Heart left ventricle (tissue), 13 donors: Measurements from ENCODE around the gene YIF1A.

Experiments
- CTCF ChIP-seq, 12 donors: fragments of 200-600 bp; sonication (generic) in 4 of 12; IDR thresholded peaks; one replicate each; pipeline versions ENCODE4 v1.5.0 to v1.8.0; 2018 to 2022; ENCODE audit warnings: antibody characterized with exemption in 12 of 12, mild to moderate bottlenecking in 5 of 12
- POLR2A ChIP-seq, 2 donors: fragments of 450-650 bp; IDR thresholded peaks; one replicate each; pipeline ENCODE4 v1.6.1; 2017; ENCODE audit warnings: antibody characterized with exemption in 2 of 2, mild to moderate bottlenecking in 2 of 2, moderate library complexity in 2 of 2
- donor health status: ischemic (EF 13 %, LVEDD 7.1; RV severe dilation, severe dysfunction).
- donor health status: DM: no; HTN: yes; CAD: no.
- donor health status: DM: no; HTN: no; CAD: no.
- donor health status: ischemic (EF 25% LVEDD 6.9; RV normal size, moderate dysfunction).
- donor health status: ischemic (EF 25% LVEDD 5.7; RV mildly dilated, moderate dysfunction).
- donor health status: ischemic (EF 35%, LVEDD 5.7; RV mildly dilated, moderate dysfunction).
- donor health status: nonischemic (EF 11% LVEDD 7.7; RV severe dilation, severe dysfunction).
- donor health status: DM: yes; HTN: yes; CAD: no.
- donor health status: PGD.
- donor health status: ischemic (EF 29% LVEDD 5.4; RV normal size, mild dysfunction).
- donor health status: nonischemic (EF 23%, LVEDD 6.1; RV moderate dilation, normal function).

- no peak for TF ChIP-seq CTCF (IDR thresholded peaks at IDR 0.05)
- TF ChIP-seq POLR2A (IDR thresholded peaks at IDR 0.05): no peak
Observed at GRCh38 chr11:66299186-66299585, 10.2 kb upstream of the YIF1A start.
